ENCODE measurements around the gene ECM1. TPM values are rescaled to one million over a fixed set of nuclear protein-coding genes. Genes with fewer than 3 reads are reported as not detected.

ECM1 gene
- 10 to 100 TPM in 3 of 4 donors, 1 to 10 TPM in 1; 6.3 to 16.0 (median 12.6) TPM for polyA plus RNA-seq (ENCODE audit: insufficient read length in 4 of 4)

- no peak for DNase-seq (ENCODE audit: low read depth in 4 of 4, low spot score in 3 of 4)
Observed at GRCh38 chr1:150507912-150508864, at the start of gene ECM1. Gene ECM1, plus strand, starts transcription at chr1:150508109. Its CDS starts 101 bp downstream, at chr1:150508210.

- DNase-seq (ENCODE audit: low read depth in 4 of 4, low spot score in 3 of 4) = peak in 3 of 4 donors; percentile 35 to 44 (median 42)
Observed at GRCh38 chr1:150464422-150464826, 43.5 kb upstream of the ECM1 start.

- no peak for DNase-seq (ENCODE audit: low read depth in 4 of 4, low spot score in 3 of 4)
Observed at GRCh38 chr1:150466964-150467363, 40.9 kb upstream of the ECM1 start.

- no peak for DNase-seq (ENCODE audit: low read depth in 4 of 4, low spot score in 3 of 4)
Observed at GRCh38 chr1:150469291-150469690, 38.6 kb upstream of the ECM1 start.

GRCh38 chr1:150472601-150473200 lies 35.2 kb upstream of the ECM1 start:
- no peak for DNase-seq (ENCODE audit: low read depth in 4 of 4, low spot score in 3 of 4)

- DNase-seq (ENCODE audit: low read depth in 4 of 4, low spot score in 3 of 4) = no peak
Observed at GRCh38 chr1:150473659-150474058, 34.2 kb upstream of the ECM1 start.

GRCh38 chr1:150474869-150475268 lies 33.0 kb upstream of the ECM1 start:
- no peak for DNase-seq (ENCODE audit: low read depth in 4 of 4, low spot score in 3 of 4)

GRCh38 chr1:150476754-150477153 lies 31.2 kb upstream of the ECM1 start:
- no peak for DNase-seq (ENCODE audit: low read depth in 4 of 4, low spot score in 3 of 4)

- no peak for DNase-seq (ENCODE audit: low read depth in 4 of 4, low spot score in 3 of 4)
Observed at GRCh38 chr1:150477320-150477719, 30.6 kb upstream of the ECM1 start.

- no peak for DNase-seq (ENCODE audit: low read depth in 4 of 4, low spot score in 3 of 4)
Observed at GRCh38 chr1:150477733-150478132, 30.2 kb upstream of the ECM1 start.

GRCh38 chr1:150479370-150479769 lies 28.5 kb upstream of the ECM1 start:
- DNase-seq (ENCODE audit: low read depth in 4 of 4, low spot score in 3 of 4) = no peak

- no peak for DNase-seq (ENCODE audit: low read depth in 4 of 4, low spot score in 3 of 4)
Observed at GRCh38 chr1:150479927-150480352, 28.0 kb upstream of the ECM1 start.

- DNase-seq (ENCODE audit: low read depth in 4 of 4, low spot score in 3 of 4) = no peak
Observed at GRCh38 chr1:150484431-150484830, 23.5 kb upstream of the ECM1 start.

- no peak for DNase-seq (ENCODE audit: low read depth in 4 of 4, low spot score in 3 of 4)
Observed at GRCh38 chr1:150484861-150485260, 23.0 kb upstream of the ECM1 start.

GRCh38 chr1:150486966-150487762 lies 20.7 kb upstream of the ECM1 start, which contains the start of gene TARS2:
Gene TARS2, plus strand, starts transcription at chr1:150487419. Its CDS starts 32 bp downstream, at chr1:150487451.
- peak; percentile 95 to 97 (median 95) for DNase-seq (ENCODE audit: low read depth in 4 of 4, low spot score in 3 of 4)

GRCh38 chr1:150487763-150488115 lies 20.2 kb upstream of the ECM1 start:
- no peak for DNase-seq (ENCODE audit: low read depth in 4 of 4, low spot score in 3 of 4)

GRCh38 chr1:150493175-150493574 lies 14.7 kb upstream of the ECM1 start:
- no peak for DNase-seq (ENCODE audit: low read depth in 4 of 4, low spot score in 3 of 4)

GRCh38 chr1:150498342-150498741 lies 9.6 kb upstream of the ECM1 start:
- no peak for DNase-seq (ENCODE audit: low read depth in 4 of 4, low spot score in 3 of 4)

GRCh38 chr1:150505431-150505830 lies 2.5 kb upstream of the ECM1 start:
- no peak for DNase-seq (ENCODE audit: low read depth in 4 of 4, low spot score in 3 of 4)

- DNase-seq (ENCODE audit: low read depth in 4 of 4, low spot score in 3 of 4) = no peak
Observed at GRCh38 chr1:150508982-150509381, 1.1 kb downstream of the ECM1 start.

GRCh38 chr1:150511551-150511950 lies 3.6 kb downstream of the ECM1 start:
- no peak for DNase-seq (ENCODE audit: low read depth in 4 of 4, low spot score in 3 of 4)

Measured in left renal pelvis (tissue), 4 donors.